OCI-LY7 (cell line): ENCODE results near the gene HNRNPH3.
"Not testable (repeated sequence)": the region's sequence is repeated elsewhere in the genome, so short reads cannot be mapped to it uniquely, and the experiment has no call there.

Experiments
- EZH2phosphoT487 ChIP-seq: fragments of 200-600 bp; sonication (generic); IDR thresholded peaks from 2 replicates; pipeline ENCODE4 v1.6.1; 2018; ENCODE audit warnings: low read depth, borderline replicate concordance, mild to moderate bottlenecking, mixed run types, antibody characterized with exemption, low read length, moderate library complexity, mixed read lengths
- TF ChIP-seq, protein P1 (sequence below): fragments of 200-600 bp; sonication (generic); conservative IDR thresholded peaks from 2 replicates; pipeline ENCODE4 v1.5.1; 2014; ENCODE audit warnings: mild to moderate bottlenecking, antibody characterized with exemption, low read length, moderate library complexity, mixed read lengths

DNA sequence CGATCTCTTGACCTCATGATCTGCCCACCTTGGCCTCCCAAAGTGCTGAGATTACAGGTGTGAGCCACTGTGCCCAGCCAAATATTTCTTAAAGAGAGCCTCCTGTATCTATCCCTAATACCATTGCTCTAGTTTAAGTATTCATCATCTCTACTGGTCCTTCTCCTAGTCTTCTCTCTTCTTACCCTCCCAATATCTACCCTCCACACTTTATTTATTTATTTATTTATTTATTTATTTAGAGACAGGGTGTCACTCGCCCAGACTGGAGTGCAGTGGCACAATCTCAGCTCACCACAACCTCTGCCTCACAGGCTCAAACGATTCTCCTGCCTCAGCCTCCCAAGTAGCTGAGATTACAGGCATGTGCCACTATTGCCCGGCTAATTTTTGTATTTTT, 7.5 kb upstream of the HNRNPH3 start:
- TF ChIP-seq, protein P1, sequence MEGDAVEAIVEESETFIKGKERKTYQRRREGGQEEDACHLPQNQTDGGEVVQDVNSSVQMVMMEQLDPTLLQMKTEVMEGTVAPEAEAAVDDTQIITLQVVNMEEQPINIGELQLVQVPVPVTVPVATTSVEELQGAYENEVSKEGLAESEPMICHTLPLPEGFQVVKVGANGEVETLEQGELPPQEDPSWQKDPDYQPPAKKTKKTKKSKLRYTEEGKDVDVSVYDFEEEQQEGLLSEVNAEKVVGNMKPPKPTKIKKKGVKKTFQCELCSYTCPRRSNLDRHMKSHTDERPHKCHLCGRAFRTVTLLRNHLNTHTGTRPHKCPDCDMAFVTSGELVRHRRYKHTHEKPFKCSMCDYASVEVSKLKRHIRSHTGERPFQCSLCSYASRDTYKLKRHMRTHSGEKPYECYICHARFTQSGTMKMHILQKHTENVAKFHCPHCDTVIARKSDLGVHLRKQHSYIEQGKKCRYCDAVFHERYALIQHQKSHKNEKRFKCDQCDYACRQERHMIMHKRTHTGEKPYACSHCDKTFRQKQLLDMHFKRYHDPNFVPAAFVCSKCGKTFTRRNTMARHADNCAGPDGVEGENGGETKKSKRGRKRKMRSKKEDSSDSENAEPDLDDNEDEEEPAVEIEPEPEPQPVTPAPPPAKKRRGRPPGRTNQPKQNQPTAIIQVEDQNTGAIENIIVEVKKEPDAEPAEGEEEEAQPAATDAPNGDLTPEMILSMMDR, result not testable (repeated sequence)
- TF ChIP-seq EZH2phosphoT487, result not testable (repeated sequence)
